ENCODE measurements around the gene SNRNP25.
"Not testable (repeated sequence)": the region's sequence is repeated elsewhere in the genome, so short reads cannot be mapped to it uniquely, and the experiment has no call there.

SNRNP25 gene

DNA sequence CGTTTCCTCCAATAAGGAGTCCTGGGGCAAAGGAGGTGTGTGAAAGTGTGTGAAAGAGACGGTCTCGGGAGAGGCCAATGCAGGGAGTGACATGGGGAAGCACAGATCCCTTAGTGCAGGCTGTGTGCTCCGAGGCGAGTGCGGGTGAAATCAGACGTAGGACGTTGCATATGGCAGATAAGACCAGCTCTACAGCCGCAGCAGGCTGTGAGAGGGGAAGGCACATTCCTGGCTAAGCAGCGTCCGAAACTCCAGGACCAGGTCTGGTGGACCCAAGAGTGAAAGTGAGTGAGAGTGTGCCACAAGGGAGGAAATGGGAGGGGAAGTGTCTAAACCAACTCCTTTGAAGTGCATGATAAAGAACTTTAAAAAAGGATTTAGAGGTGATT, 11.6 kb upstream of the SNRNP25 start:
- no peak for DNase-seq

DNA sequence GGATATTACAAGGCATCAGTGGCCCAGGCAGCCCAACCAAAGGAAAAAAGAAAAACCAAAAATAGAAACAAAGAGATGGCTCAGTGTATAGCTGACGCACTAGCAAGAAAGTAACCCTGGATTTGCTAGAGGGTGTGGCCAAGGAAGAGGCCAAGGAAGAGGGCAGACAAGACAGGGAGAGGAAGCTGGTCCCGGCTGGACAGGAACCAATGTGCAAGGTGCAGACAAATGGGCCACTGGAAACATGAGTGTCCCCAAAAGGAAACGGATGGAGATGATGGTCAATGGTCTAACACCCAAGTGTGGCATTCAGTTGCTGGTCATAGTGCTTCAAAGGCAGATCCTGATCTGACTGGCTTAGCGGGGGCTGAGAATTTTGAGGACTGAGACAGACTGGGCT, 10.9 kb upstream of the SNRNP25 start:
- no peak for DNase-seq

DNA sequence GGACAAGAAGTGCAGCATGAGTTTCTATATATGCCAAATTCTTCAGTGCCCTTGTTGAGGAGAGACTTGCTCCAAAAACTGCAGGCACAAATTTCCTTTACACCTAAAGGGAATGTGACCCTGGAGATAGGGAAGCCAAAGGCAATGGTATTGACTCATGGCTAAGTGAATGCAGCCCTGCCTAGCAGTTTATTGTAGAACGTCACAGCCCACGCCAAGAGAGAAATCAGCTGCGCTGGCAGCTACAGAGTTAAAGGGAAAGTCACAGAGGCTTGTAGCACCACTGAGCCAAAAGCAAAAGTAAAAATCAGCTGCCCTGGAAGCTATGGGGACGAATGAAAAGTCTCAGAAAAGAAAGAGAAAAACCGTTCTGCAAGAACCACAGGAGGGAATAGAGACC, 10.3 kb upstream of the SNRNP25 start:
- no peak for DNase-seq

DNA sequence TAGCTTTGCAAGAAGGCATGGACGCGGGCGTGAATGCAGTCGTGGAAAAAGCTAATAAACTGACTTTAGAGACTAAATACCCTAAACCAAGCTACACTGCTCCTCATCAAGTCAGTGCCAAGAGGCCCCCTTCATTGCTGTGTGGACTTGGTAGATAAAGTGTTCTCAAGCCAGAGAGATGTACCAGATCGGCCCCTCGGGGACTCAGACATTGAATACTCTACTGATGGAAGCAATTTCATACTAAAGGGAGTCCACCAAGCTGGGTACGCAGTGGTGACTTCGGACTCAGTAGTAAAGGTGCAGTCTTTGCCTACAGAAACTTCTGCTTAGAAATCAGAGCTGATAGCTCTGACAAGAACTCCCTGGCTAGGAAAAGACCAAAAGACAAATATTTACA, 9.0 kb upstream of the SNRNP25 start:
- no peak for DNase-seq

DNA sequence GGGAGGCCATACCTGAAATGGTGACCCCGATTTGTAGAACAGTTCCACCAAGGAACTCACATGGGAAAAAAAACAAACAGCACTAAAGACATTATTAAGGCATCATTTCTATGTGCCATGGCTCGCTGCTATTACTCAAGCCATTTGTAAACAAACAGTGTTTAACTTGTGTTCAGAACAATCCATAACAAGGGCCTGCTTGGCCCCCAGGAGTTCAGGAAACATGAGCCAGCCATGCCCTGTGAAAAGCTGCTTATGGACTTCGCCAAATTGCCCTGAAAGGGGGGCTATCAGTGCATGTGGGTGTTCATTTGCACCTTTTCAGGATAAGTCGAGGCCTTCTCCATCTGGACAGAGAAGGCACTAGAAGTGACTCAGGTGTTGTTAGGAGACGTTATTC, 8.2 kb upstream of the SNRNP25 start:
- DNase-seq: no peak

DNA sequence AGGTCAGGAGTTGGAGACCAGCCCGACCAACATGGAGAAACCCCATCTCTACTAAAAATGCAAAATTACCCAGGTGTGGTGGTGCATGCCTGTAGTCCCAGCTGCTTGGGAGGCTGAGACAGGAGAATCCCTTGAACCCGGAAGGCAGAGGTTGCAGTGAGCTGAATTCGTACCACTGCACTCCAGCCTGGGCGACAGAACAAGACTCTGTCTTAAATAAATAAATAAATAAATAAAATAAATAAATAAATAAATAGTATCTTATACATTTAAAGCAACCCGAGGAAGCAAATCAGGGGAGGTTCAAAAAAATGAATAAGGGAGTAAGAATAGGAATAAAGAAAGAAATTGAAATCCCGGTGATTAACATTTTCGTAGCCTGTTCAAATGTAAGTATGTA, 7.1 kb upstream of the SNRNP25 start:
- DNase-seq: not testable (repeated sequence)

DNA sequence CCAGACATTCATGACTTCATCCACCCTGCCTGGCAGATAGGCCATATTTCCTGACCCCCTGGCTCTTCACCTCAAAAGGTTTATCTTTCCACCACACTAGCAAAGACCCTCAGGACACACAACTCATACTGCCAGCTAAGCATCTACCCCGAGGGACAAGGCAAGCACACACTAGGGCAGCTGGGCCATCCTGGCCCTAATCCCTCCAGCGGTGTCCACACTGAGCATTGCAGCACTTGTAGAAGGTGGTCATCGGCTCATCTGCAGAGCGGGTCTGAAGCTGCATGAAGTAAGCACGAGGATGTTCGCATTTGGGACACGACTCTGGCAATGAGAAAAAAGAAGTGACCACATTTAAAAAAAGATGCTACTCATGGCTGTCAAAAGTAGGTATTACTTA, 6.4 kb upstream of the SNRNP25 start:
- DNase-seq: no peak

DNA sequence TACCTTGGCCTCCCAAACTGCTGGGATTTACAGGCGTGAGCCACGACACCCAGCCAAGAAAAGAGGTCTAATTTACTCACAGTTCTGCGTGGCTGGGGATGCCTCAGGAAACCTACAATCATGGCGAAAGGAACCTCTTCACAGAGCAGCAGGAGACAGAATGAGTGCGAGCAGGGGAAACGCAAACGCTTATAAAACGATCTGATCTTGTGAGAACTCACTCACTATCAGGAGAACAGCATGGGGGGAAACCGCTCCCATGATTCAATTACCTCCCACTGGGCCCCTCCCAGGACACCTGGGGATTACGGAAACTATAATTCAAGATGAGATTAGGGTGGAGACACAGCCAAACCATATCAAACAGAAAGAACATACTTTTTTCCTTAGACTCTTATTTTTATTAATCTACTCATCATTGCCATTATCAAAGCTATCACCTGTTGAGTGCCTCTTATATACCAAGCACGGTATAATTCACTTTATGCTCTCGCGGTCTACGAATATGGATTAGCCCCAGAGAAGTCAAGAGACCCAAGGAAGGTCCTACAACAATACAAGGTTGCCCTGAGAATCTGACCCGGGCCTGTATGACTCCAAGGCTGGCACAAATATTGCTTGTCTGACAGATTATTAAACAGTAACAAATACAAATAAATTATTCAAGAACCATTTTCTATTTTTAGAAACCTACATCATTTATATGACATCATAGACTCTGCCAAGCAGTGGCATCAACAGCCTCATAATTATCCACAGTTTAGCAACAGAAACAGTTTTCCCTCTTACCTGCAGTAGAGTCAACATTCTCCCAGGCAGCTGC, 2.6 kb upstream of the SNRNP25 start:
- no peak for DNase-seq

DNA sequence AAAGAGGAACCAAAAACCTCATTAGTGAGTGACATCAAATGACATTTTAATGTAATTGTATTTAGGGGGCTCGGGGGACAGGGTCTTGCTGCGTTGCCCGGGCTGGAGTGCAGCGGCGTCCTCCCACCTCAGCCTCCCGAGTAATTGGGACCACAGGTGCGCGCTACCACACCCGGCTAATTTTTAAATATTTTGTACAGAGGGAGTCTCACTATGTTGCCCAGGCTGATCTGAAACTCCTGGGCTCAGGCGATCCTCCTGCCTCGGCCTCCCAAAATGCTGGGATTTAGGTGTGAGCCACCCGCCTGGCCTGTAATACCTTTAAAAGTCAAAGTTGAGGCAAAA, 581 bp downstream of the SNRNP25 start:
- DNase-seq: no peak

DNA sequence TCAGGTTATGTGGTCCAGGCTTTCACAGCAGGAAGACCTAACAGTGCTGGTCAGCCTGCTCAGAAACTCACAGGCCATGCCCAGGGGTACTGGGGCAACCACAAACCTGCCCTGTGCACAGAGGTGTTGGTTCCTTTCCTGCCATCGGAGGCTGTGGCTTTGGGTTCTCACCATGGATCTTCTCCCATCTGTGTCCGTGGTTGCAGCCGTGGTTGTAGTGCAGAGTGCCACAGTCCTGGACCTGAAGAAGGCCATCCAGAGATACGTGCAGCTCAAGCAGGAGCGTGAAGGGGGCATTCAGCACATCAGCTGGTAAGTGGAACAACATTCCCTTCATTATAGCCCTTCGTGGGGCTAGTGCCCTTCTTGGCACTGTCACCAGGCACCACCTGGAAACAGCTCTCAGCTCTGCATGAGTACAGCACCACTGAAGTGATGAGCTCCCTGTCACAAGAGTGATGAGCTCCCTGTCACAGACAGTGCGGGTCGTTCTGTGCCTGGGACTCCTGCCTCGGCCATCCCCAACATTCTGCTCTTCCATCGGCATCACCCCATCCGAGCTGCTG, 2.0 kb downstream of the SNRNP25 start:
- DNase-seq: no peak

DNA sequence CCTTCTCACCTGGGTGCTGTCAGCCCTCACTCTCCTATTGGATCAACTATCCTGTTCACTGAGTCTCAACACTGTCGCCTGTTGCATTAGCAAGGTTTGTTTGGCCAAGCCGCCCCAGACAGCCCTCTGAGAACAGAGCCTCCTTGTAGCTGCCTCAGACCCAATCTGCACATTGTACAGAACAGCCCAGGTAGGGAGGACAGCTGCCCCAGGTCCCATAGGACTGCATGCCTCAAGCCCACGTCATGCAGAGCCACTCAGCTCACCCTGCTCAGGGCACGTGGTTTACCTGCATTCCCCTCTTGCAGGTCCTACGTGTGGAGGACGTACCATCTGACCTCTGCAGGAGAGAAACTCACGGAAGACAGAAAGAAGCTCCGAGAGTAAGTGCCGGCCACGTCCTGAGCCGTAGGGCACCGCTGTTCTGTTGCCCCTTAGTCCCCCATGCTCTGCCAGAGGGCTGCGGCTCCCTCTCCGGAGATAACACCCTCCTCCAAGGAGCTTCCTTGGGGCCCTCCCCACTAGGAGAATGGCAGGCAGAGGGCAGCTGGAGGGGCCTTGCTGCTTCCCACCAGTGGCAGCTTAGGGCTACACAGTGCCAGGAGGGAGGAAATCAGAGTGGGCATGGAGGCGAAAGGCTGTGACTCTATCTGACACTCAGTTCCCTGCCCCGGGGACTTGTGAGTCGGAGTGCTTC, 2.8 kb downstream of the SNRNP25 start:
- no peak for DNase-seq

DNA sequence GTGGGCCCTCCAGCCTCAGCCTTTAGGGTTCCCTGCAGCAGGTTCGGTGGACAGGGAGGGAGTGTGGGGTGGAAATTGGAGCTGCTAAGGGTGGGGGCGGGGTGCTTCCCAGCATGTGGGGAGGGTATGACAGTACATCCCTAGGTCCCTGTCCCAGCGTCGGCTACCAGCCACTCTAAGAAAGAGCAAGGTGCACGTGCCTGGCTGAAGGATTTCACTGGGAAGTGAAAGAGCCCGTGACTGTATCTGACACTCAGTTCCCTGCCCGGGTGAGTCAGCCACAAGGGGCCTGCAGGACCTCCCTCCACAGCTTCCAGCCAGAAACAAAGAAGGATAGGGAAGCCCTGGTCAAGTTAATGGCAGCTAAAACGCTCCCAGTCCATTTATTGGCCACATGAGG, 4.1 kb downstream of the SNRNP25 start:
- no peak for DNase-seq

DNA sequence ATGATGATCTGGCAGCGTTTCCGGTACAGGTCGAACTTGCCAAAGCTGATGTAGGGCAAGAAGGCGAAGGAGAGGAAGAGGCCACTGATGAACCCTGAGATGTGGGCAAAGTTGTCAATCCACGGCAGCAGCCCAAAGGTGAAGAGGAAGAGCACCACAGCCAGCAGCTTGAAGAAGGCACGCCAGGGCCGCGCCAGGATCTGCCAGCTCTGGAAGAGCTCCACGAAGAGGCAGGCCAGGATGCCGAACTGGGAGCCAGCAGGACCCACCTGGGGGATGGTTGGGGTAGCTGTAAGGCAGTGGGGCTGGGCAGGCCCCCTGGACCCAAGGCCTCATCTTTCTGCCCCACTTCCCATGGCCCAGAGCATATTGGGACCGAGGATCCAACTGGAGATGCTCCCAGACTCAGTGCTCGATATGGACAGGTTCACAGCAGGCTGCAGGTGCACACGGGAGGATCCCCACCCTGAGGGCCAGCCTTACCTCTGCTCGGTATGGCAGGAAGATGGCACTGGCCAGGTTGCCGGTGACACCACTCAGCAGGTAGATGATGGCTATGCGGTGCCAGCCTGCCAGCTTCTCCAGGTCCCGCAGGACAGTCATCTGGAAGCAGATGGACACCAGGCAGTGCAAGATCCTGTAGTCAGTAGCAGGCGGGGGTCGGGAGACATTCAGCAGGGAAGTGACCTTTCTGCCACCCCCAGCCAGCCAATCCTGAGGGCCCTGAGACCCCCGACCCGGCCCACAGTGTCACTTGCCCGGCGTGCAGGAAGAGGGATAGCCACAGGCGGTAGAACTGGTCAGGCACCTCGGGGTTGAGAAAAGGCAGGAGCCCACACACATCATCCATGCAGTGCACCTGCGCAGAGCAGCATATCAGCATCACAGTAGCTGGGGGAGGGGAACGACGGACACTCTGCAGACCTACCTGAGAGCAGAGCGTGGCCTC, 5.1 kb downstream of the SNRNP25 start:
- DNase-seq: no peak

DNA sequence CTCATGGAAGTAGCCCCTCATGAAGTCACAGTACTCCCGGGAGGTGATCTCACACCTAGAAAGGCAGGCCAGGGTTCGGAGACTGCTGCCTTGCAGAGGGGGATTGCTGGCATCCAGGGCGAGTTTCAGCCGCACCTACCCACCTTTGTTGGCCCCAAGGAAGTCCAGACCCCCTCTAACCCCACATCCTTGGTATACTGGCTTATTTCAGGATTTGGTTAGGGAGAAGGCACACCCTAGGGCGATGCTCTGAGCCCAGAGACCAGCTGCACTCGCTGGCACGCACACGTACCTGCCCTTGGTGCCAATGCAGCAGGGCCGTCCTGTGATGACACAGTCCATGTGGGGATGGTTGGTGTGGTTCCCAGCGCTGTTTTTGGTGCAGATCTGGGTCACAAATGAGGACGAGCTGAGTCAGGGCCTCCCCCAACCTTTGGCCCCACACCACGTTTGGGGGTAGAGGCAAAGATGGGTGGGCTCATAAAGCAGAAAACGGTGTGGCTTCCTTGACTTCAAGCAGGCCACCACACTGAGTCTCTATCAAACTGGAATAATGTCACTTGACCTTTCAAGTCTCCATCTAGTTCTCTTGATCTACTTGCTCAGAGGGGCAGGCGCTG, 5.9 kb downstream of the SNRNP25 start:
- DNase-seq: no peak

DNA sequence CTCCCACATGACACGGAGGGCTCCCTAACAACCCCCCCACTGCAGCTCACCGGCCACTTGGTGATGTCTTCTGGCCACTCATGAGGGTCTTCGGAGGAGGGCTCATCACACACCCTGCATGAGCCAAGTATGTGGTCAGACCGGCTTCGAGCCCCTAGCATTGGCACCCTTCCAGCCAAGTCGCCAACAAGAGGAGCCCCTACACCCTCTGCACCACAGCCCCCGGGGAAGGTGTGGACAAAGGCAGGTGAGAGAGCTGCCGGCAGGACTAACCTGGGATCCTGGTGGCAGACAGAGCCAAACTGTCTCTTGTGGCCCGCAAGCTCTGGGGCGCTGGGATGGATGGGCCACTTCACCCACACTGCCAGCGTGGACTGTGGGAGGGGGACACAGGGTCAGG, 6.5 kb downstream of the SNRNP25 start:
- no peak for DNase-seq

DNA sequence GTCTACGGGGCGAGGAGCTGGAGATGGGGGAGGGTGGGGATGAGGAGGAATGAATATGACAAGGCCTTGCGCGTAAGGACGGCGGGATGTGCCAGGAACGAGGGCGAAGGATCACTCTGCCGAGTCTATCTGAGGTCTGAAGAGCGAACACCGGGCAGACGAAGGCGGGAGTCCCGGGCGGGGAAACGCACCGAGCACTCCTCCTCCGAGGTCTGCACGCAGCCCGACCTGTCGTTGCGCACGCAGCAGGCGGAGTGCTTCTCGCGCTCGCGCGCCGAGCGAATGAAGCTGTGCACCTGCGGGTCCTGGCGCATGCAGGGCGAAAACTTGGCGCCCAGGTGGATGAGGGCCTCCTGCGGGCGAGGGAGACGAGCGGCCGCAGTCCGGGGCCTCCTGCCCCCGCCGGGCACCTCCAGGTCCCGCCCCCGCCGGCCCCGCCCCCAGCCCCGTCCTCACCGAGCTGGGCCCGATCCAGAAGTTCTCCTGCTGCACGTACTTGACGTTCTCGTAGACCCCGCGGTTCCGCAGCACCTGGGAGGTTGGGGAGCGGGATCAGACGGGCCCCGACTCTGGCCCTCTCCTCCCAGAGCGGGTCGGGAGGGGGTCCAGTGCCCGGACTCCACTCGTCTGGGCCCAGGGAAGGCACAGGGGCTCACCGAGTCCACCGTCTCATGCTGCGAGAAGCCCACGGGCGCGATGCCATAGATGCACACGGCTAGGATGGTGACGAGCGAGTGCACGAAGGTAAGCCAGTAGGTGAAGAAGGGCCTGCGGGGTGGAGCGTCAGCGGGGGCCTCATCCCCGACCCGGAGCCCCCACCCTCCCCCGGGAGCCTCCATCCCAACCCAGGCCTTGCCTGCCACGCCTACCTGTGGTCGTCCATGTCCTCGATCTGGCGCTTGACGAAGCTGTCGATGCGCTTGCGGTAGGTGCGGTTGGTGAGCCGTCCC, 7.6 kb downstream of the SNRNP25 start:
- DNase-seq: no peak

DNA sequence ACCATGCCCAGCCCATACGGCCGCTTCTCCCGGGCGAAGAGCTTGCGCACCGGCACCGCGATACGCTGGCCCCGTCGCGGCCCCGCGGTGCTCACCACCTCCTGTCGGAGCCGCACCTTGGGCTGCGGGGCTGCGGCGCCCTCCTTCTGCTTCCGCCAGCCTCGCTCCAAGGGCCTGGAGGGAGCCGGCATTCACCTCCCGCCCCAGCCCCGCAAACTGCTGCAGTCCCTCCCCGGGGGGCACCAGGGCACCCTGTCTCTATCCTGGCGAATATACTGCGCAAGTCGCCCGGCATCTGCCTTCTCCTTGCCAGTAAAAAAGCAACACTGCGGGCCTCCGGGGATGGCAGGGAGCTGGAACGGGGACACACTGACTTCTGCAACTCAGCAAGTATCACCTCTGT, 8.3 kb downstream of the SNRNP25 start:
- no peak for DNase-seq

DNA sequence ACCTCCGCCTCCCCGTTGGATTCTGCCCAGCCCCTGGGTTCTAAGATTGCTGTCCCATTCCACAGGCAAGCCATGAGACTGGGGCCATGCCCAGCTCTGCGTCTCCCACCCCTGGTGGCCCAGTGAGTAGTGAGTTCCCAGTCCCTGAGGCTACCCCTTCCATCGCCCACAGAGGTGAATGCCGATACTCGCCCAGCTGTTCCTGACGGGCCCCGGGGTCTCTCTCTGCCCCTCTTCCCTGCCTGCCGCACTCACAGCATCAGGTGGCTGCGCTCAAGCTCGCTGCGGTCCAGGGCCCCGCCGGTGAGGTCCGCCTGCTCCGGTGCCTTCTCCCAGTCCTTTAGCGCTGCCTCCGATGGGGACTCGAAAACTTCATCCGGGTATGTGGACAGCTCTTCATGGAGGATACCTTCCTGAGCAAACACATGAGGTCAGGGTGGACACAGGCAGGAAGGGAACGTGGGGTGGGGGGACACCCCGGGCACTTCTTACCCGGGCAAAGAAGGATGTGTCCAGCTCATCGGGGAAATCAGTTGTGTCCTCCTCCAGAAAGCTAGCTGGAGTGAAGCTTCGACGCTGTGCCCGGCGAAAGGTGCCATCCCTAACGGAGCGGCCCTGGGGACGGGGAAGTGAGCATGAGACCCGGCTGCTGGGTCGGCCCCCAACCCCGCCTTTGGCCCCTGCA, 8.8 kb downstream of the SNRNP25 start:
- no peak for DNase-seq

DNA sequence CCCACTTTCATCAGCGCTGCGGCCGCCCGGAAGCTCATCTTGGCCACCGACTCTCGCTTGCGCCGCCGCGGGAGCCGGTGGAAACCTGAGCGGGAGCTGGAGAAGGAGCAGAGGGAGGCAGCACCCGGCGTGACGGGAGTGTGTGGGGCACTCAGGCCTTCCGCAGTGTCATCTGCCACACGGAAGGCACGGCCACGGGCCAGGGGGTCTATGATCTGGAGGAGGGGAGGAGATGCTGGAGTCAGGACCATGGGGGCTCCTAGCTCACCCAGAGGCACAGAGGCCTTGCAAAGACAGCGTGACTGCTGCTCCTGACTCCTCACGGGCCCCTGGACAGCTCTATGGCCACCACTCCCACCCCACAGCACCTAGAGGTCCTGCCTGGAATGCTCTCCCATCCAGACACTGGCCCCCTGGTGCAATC, 9.4 kb downstream of the SNRNP25 start:
- no peak for DNase-seq

DNA sequence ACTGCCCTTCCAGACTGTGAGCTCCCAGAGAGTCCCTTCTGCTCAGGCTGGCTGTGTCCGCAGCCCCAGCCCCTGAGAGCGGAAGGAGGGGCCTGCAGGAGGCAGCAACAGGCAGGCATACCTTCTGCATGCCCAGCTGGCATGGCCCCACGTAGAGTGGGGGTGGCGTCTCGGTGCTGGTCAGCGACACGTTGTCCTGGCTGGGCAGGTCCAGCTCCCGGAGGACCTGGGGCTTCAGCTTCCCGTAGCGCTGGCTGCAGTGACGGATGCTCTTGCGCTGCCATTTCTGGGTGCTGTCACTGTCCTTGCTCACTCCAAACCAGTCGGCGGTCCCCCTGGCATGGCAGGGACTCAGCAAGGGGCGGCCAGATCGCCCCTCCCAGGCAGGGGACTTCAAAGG, 9.8 kb downstream of the SNRNP25 start:
- DNase-seq: no peak

Data from KG1 (cell line).